ENCODE measurements around the gene HSPB7.

GRCh38 chr1:15989776-15990175 is 28.1 kb downstream of the HSPB7 start:
- TF ChIP-seq POLR2A (IDR thresholded peaks at IDR 0.05; ENCODE audit: low read length) (no peak), GATA1 (IDR thresholded peaks at IDR 0.05; ENCODE audit: low read depth, low read length) (no peak)
